ENCODE data around the gene DMRTA2.

The DMRTA2 gene

DNA sequence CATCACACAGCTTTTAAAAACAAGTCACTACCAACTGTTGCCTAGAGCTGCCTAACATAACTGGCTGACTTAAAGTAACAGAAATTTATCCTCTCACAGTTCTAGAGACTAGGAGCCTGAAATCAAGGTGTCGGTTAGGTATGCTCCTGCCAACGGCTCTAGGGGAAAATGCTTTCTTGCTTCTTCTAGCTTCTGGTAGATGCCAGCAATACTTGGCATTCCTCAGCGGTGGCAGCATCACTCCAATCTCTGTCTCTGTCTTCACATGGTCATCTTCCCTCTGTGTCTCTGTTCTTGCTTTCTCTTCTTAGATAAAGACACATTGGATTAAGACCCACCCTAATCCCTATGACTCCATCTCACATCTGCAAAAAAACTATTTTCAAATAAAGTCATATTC, 51.5 kb downstream of the DMRTA2 start:
- DNase-seq: no peak

DNA sequence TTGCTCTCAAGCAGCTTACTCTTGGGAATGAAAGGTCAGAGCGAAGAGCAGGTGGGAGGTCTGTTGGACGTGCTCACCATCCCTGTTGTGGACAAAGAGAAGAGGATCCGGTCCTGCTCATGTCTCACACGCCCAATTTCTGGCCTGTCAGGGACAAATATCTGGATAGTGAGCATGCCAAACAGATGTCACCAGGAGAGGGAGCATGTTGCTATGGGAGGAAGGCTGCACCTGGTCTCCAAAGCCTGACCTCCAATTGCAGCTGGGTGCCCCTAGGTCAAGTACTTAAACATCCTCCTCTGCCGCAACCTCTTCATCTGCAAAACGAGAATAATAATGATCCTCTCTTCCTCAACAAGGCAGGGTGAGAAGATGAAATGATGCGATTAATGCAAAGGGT, 53.4 kb downstream of the DMRTA2 start:
- no peak for DNase-seq

DNA sequence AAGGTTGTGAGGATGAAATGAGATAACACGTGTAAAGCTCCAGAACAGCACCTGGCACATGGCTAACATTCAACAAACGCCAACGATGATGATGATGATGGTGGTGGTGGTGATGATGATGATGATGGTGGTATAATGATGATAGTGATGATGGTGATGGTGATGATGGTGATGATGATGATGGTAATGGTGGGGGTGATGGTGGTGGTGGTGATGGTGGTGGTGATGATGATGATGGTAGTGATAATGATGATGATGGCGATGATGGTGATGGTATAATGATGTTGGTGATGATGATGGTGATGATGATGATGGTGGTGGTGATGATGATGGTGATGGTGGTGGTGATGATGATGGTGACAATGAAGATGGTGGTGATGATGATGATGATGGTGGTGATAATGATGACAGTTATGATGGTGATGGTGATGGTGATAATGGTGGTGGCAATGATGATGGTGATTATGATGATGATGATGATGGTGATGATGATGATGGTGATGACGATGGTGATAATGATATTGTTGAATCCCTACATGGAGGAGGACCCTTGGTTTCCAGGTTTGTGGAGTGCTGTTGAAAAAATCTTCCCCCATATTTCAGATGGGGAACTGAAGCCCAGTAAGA, 54.1 kb downstream of the DMRTA2 start:
- no peak for DNase-seq

- peak; percentile 23 for DNase-seq
Observed at GRCh38 chr1:50368179-50369007, 54.9 kb downstream of the DMRTA2 start.
